Urinary bladder (tissue), 4 donors: ENCODE measurements around the gene WFIKKN1. TPM values are rescaled to one million over a fixed set of nuclear protein-coding genes. Genes with fewer than 3 reads are reported as not detected.

ENCODE experiments used
- DNase-seq: peaks from one replicate; pipeline ENCODE4 v3.0.0-alpha.2; 2015; ENCODE audit errors: extremely low spot score
- H3K27ac ChIP-seq: one replicate; pipeline ENCODE4 v1.5.1; 2013; ENCODE audit warnings: low read depth, mild to moderate bottlenecking, moderate library complexity
- H3K36me3 ChIP-seq: one replicate; pipeline ENCODE4 v1.6.1; 2013; ENCODE audit warnings: mild to moderate bottlenecking, moderate library complexity; ENCODE audit not compliant: insufficient read depth
- H3K4me1 ChIP-seq: one replicate; pipeline ENCODE4 v1.6.1; 2013; ENCODE audit warnings: mild to moderate bottlenecking, moderate library complexity; ENCODE audit not compliant: insufficient read depth
- H3K4me3 ChIP-seq: one replicate; pipeline ENCODE4 v1.5.1; 2013; ENCODE audit warnings: low read depth, low read length
- WGBS: extraction: QIAGEN DNeasy Blood & Tissue Kit; methylation state at CpG from one replicate; pipeline ENCODE4 v1.1.7; 2013; 5-methylcytosine and 5-hydroxymethylcytosine counted together
- polyA plus RNA-seq: library from polyadenylated mRNA; stranded (reverse); fragments of 200-250 nt; gene quantifications from one replicate; pipeline ENCODE4 v1.2.3, GENCODE V29; 2013
- total RNA-seq: library from RNA; depleted of rRNA; stranded (reverse); fragments of >200 nt; gene quantifications from one replicate; pipeline ENCODE4 v1.2.3, GENCODE V29; 2014
- donor health status: healthy with polysubstance abuse.
- donor health status: healthy.

Gene WFIKKN1
- total and polyA plus RNA-seq, 2 donors = 0.30 to 0.37 TPM

DNA sequence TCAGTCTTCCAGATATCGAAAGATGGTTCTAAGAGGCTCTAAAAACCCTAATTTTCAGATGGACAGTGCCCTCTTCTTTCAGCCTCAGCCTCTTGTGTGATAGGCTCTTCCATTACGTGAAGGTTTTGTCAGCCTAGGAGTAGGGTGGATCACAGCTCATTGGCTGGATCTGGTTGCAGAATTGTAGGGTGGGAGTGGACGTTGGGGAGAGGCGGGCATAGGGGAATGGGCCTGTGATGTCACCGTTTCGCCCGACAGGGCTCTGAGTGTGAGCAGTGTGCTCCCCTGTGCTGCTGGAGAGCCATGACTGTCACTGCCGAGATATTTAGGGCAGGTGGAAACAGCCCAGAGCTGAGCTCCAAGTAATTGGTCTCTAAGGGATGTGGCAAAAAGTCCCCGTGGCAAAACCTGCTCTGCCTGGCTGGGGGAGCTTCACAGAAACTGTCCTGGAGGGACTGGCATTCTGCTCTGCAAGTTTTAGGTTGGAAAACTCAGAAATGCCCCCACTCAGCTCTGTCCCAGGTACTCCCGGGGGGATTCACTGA lies 6.2 kb upstream of the WFIKKN1 start:
- WGBS = 73% methylated on average over 10 of the region's 10 CpGs
- no peak overlapping the region for H3K4me3 ChIP-seq
- no peak overlapping the region for H3K27ac ChIP-seq
- DNase-seq = no peak
- H3K4me1 ChIP-seq = no peaks in the 10 kb centered on the region
- peaks cover 1% of the 10 kb centered on the region for H3K36me3 ChIP-seq

DNA sequence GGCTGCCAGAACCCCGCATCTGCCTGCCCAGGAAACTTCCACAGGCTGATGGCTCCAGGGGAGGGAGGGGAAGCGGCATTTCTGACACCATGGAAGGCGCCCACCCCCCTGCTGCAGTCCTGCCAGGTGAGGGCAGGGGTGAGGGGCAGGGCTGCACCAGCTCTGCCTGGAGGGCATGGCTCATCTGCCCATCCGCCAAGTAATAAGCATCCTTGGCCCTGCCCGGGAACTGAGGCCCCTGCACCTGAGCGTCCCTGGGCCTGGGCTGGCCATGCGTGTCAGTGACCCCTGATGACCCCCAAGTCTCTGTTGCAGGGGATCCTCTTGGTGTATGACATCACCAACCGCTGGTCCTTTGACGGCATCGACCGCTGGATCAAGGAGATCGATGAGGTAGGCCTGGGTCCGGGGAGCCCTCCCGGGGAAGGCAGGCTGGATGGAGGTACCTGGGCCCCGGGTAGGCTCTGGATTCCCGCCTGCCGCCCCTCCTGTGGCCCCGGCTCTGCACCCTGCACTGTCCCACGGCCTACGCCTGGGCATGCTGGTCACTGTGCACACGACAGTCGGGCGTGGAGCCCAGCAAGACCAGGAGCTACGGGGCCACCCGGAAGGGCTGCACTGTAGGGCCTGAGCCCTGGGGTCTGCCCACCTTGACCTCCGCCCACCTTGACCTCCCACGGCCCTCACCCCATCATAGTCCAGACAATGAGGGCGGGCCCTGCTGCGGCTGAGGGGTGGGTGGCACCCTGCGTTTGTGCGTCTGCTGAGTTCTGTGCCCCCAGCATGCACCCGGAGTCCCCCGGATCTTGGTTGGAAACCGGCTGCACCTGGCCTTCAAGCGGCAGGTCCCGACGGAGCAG lies 5.4 kb upstream of the WFIKKN1 start:
- Histone ChIP-seq H3K36me3 (peaks cover 1% of the 10 kb centered on the region), H3K4me3 (no peak overlapping the region), H3K27ac (no peak overlapping the region), H3K4me1 (no peaks in the 10 kb centered on the region)
- 94% methylated on average over 37 of the region's 37 CpGs for WGBS
- no peak for DNase-seq

DNA sequence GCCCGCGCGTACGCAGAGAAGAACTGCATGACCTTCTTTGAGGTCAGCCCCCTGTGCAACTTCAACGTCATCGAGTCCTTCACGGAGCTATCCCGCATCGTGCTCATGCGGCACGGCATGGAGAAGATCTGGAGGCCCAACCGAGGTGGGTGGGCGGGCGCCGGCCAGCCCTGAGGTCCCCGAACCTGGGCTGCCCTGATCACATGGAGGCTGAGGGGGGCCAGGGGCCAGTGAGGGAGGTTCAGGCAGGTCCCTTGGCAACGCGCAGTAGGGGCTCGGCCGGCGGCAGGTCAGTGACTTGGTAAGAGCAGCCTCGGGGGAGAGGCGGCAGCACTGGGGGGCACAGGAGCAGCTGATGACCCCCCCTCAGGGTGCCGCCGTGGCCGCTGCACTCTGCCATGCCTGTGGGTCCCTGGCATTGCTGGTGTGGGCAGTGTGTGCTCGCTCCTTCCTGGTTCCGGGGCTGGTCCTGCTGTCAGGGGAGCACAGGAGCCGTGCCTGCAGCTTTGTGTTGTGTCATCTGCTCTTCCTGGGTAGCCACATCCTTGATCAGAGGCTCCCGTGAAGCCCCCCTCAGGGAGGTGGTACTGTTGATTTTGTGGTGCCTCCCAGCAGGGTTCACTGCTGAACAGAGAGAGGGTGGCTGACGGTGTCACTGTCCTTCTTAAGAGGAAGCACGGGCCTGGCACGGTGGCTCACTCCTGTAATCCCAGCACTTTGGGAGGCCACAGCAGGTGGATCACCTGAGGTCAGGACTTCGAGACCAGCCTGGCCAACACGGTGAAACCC lies 4.6 kb upstream of the WFIKKN1 start:
- no peaks in the 10 kb centered on the region for H3K4me1 ChIP-seq
- peaks cover 1% of the 10 kb centered on the region for H3K36me3 ChIP-seq
- WGBS = 94% methylated on average over 35 of the region's 35 CpGs
- no peak for DNase-seq
- no peak overlapping the region for H3K4me3 ChIP-seq
- H3K27ac ChIP-seq = no peak overlapping the region

DNA sequence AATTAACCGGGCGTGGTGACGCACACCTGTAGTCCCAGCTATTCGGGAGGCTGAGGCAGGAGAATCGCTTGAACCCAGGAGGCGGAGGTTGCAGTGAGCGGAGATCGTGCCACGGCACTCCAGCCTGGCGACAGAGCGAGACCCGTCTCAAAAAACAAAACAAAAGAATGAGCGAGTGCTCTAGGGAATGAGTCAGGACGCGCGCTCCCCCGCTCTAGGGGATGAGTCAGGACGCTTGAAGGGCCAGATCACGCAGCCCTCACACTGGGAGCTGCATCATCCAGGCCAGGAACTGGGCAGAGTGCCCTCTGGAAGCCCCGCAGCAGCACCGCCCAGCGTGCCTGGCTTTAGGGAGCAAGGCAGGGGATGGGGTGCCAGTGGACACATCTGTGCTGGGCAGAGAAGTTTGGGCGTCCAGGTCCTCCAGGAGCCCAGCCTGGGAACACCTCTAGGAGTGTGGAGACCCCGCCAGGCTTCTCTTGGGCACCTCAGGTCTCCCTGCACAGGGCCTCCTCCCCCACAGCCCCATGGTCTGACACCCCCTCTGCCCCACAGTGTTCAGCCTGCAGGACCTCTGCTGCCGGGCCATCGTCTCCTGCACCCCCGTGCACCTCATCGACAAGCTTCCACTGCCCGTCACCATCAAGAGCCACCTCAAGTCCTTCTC lies 3.9 kb upstream of the WFIKKN1 start:
- H3K27ac ChIP-seq = no peak overlapping the region
- 92% methylated on average over 29 of the region's 29 CpGs for WGBS
- H3K4me3 ChIP-seq = no peak overlapping the region
- H3K36me3 ChIP-seq = peaks cover 1% of the 10 kb centered on the region
- no peak for DNase-seq
- H3K4me1 ChIP-seq = no peaks in the 10 kb centered on the region

DNA sequence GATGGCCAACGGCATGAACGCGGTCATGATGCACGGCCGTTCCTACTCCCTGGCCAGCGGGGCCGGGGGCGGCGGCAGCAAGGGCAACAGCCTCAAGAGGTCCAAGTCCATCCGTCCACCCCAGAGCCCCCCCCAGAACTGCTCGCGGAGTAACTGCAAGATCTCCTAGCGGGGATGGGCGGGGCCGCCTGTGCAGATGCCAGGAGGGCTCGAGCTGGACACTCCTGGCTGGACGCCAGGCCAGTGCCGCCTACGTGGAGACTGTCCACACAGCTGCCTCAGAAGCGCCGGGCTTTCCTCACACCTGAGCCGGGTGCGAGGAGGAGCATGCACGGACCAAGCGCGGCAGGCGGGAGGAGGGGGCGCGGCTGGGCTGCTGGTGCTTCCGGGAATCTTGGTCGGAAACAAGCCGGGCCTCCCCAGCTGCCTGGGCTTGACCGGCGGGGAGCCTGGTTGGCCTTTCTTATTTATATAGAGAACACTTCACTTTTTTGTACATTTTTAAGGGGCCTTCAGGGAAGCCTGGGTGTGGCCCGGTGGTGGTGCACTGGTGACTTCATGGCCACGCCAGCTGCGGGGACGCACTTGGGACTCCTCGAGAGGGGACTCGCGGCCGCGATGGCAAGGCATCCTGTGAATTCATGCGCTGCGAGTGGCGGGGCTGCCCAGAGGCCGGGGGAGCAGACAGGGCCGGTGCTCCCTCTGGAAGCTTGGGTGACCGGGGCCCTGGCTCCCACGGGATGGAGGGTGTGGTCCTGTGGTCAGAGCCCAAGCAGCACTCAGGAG lies 3.1 kb upstream of the WFIKKN1 start:
- DNase-seq = no peak
- WGBS = 86% methylated on average over 50 of the region's 50 CpGs
- H3K36me3 ChIP-seq = peaks cover 1% of the 10 kb centered on the region
- no peaks in the 10 kb centered on the region for H3K4me1 ChIP-seq
- H3K4me3 ChIP-seq = no peak overlapping the region
- no peak overlapping the region for H3K27ac ChIP-seq

DNA sequence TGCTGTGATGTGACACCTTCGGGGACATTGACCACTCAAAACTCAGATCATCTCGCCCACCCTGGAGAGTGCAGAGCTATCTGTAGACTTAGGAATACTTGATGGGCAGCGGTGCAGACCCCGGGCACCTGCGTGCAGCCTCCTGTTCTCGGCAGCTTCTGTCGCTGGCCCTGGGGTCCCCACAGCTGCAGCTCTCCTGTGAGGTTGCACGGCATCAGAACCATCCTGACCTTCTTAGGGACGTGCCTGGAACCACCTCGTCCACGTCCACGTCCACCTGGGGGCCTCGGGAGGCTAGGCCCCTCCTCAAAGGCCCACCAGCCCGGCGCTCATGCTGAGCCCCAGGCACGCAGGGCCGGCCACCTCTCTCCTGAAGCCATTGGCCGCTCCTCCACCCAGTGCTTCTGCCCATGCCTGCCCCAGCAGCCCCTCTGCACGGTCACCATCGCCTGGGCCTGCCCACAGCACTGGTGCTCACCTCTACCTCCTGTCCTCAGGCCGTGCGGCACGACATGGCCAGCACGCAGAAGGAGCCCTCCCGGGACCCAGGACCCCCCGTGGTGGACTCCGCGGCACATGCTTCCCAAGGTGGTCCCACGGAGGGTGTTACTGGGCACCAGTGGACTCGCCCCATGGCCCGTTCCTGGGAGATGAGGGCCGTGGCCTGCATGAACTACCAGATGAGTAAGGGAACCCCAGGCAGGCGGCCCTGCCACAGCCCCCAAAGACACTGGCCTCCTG lies 2.3 kb upstream of the WFIKKN1 start:
- Histone ChIP-seq H3K36me3 (peaks cover 1% of the 10 kb centered on the region), H3K27ac (no peak overlapping the region), H3K4me1 (no peaks in the 10 kb centered on the region), H3K4me3 (no peak overlapping the region)
- DNase-seq = no peak
- WGBS = 93% methylated on average over 33 of the region's 33 CpGs

DNA sequence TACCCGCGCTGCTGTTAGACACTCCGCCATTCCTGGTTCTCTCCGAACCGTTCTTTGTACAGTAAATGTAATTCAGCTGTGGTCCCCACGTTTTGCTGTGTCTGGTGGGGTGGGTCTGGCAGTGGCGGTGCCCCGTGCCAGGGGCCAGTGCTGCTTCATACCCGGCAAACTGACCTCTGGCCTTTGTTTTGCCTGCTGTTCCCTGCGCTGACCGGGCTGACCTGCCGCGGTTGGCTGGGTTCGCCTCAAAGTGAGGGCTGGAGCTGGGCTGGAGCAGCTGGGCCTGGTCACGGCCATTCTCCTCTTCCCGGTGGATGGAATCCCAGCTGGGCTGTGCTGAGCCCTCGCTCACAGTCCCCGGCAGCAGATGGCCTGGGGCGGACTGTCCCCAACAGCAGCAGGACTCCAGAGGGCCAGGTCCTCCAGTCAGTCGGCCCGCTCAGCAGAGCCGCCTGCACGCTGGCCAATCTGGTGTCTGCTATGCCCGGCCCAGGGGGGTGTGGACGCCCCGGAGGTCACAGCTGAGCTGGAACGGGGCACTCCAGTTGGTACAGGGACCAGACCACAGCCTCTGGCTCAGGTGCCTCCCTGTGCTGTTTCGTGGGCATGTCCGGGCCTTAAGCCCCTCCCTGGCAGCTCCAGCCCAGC lies 1.5 kb upstream of the WFIKKN1 start:
- peaks cover 1% of the 10 kb centered on the region for H3K36me3 ChIP-seq
- H3K4me3 ChIP-seq = no peak overlapping the region
- DNase-seq = no peak
- no peaks in the 10 kb centered on the region for H3K4me1 ChIP-seq
- WGBS = 63% methylated on average over 29 of the region's 29 CpGs
- no peak overlapping the region for H3K27ac ChIP-seq

DNA sequence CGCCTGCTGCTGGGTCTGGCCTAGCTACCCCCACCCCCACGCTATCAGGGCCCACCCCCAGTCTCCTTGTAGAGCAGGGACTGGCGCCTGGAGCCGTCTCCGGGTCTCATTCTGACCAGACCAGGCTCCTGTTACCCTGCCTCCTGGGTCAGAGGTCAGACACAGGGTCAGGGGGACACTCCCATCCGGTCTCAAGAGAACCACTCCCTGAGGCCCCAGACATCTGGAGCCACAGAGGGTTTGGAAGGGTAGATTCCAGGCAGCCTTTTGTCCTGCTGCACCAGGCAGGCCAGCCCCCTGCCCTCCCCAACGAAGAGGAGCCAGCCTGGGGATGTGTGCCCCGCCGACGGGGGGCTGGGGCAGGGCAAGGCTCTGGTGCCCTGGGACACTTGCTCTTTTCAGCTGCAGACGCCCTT lies 944 bp upstream of the WFIKKN1 start:
- no peaks in the 10 kb centered on the region for H3K4me1 ChIP-seq
- H3K27ac ChIP-seq = no peak overlapping the region
- H3K36me3 ChIP-seq = peaks cover 1% of the 10 kb centered on the region

DNA sequence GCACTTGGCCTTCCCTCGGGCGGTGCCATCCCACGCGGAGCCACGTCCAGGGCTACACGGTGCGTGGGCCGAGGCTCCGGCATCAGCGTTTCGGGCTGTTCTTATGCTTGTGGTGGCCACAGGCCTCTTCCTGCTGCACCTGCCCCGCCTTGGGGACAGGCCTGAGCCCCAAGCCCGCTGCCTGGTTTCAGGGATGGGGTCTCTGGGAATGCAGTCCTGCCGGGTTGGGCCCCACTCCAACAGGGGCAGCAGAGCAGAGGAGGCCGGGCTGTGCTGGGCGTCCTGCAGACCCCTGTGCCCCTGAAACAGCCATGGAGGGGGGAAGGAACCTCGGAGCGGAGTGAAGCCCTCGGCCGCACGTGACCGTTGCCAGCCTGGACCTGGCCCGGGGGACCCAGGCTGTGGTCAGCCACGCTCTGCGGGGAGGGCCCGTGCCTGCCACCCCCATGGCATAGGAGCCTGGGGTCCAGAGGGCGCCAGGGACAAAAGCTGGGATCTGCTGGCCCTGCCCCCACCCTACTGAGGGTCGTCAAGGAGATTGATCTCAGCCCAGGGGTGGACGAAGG lies 453 bp upstream of the WFIKKN1 start:
- Histone ChIP-seq H3K36me3 (peaks cover 1% of the 10 kb centered on the region), H3K27ac (no peak overlapping the region), H3K4me1 (no peaks in the 10 kb centered on the region), H3K4me3 (no peak overlapping the region)
- no peak for DNase-seq
- WGBS = 34% methylated on average over 29 of the region's 29 CpGs

More for the DNA sequence above, 944 bp upstream of the WFIKKN1 start:
- WGBS = 39% methylated on average over 11 of the region's 11 CpGs
- no peak overlapping the region for H3K4me3 ChIP-seq
- DNase-seq = no peak

DNA sequence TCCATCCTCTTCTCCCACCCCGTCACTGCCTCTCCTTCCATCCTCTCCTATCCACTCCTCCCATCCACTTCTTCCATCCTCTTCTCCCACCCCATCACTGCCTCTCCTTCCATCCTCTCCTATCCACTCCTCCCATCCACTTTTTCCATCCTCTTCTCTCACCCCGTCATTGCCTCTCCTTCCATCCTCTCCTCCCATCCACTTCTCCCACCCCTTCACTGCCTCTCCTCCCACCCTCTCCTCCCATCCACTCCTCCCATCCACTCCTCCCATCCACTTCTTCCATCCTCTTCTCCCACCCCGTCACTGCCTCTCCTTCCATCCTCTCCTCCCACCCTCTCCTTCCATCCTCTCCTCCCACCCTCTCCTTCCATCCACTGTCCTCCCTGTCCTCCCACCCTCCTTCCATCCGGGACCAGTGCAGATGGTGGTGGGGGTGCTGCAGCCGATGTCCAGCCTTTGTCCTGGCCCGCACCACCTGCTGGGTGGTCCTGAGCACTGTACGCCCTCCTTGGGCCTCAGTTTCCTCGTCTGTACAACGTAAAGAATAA lies 1.1 kb downstream of the WFIKKN1 start:
- no peak for DNase-seq
- no peak overlapping the region for H3K27ac ChIP-seq
- 51% methylated on average over 9 of the region's 9 CpGs for WGBS
- peaks cover 1% of the 10 kb centered on the region for H3K36me3 ChIP-seq
- H3K4me1 ChIP-seq = no peaks in the 10 kb centered on the region
- H3K4me3 ChIP-seq = no peak overlapping the region

DNA sequence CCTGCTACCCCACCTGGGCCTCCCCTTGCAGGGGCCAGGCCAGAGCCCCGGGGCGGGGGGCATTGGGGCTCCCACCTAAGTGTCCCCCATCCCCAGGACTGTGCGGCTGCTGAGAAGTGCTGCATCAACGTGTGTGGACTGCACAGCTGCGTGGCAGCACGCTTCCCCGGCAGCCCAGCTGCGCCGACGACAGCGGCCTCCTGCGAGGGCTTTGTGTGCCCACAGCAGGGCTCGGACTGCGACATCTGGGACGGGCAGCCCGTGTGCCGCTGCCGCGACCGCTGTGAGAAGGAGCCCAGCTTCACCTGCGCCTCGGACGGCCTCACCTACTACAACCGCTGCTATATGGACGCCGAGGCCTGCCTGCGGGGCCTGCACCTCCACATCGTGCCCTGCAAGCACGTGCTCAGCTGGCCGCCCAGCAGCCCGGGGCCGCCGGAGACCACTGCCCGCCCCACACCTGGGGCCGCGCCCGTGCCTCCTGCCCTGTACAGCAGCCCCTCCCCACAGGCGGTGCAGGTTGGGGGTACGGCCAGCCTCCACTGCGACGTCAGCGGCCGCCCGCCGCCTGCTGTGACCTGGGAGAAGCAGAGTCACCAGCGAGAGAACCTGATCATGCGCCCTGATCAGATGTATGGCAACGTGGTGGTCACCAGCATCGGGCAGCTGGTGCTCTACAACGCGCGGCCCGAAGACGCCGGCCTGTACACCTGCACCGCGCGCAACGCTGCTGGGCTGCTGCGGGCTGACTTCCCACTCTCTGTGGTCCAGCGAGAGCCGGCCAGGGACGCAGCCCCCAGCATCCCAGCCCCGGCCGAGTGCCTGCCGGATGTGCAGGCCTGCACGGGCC lies 1.9 kb downstream of the WFIKKN1 start:
- DNase-seq = no peak
- WGBS = 94% methylated on average over 67 of the region's 67 CpGs
- Histone ChIP-seq H3K27ac (no peak overlapping the region), H3K36me3 (no peaks in the 10 kb centered on the region), H3K4me1 (no peaks in the 10 kb centered on the region), H3K4me3 (no peak overlapping the region)
